ENCODE results near the gene TCTN1. TPM values are rescaled to one million over a fixed set of nuclear protein-coding genes. Genes with fewer than 3 reads are reported as not detected.

TCTN1 gene
- total and polyA plus RNA-seq, 2 of the 13 experiments (the other 11 are each of a cell fraction or from before 2014, with no cell fraction given): 13.6 to 16.0 TPM

DNA sequence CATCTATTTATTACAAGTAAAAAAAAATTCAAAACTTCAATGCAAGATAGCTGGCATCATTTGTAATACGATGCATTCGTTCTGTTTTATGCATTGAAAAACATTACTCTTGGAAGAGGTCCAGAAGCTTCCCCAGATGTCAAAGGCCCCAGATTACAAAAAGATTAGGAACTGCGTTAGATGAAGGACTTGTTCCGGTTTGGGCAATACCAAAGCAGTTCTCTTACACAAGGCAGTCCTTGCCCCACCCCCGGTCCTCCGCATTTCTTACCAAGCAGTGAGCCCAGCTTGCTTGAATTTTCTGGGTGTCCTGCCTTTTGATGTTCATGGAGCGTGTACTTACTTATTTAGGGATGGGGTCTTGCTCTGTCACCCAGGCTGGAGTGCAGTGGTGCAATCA lies 79.8 kb downstream of the TCTN1 start (continued):
- TF ChIP-seq SP1 (IDR thresholded peaks at IDR 0.05): no peak
- no peak for TF ChIP-seq SP1 (CRISPR knock-in tag; IDR thresholded peaks at IDR 0.05)
- TF ChIP-seq TBX2 (CRISPR knock-in tag; IDR thresholded peaks at IDR 0.05; ENCODE audit: borderline replicate concordance): no peak
- TF ChIP-seq GZF1 (CRISPR knock-in tag; IDR thresholded peaks at IDR 0.05): no peak
- TF ChIP-seq POLR2AphosphoS2 (IDR thresholded peaks at IDR 0.05; ENCODE audit: low read depth, low read length): no peak
- TF ChIP-seq AKAP8 (CRISPR knock-in tag; IDR thresholded peaks at IDR 0.05): no peak
- TF ChIP-seq RARG (CRISPR knock-in tag; IDR thresholded peaks at IDR 0.05; ENCODE audit: low read depth): no peak
- TF ChIP-seq ZBTB8A (CRISPR knock-in tag; IDR thresholded peaks at IDR 0.05; ENCODE audit: borderline replicate concordance, low read depth): no peak
- TF ChIP-seq NFRKB (IDR thresholded peaks at IDR 0.05): no peak
- no peak for TF ChIP-seq ATF7-NPFF (CRISPR knock-in tag; IDR thresholded peaks at IDR 0.05; ENCODE audit: low read depth)
- no peak for TF ChIP-seq ELF4 (CRISPR knock-in tag; IDR thresholded peaks at IDR 0.05; ENCODE audit: borderline replicate concordance)
- TF ChIP-seq, protein P1, sequence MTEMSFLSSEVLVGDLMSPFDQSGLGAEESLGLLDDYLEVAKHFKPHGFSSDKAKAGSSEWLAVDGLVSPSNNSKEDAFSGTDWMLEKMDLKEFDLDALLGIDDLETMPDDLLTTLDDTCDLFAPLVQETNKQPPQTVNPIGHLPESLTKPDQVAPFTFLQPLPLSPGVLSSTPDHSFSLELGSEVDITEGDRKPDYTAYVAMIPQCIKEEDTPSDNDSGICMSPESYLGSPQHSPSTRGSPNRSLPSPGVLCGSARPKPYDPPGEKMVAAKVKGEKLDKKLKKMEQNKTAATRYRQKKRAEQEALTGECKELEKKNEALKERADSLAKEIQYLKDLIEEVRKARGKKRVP (CRISPR knock-in tag; IDR thresholded peaks at IDR 0.05): no peak
- TF ChIP-seq, protein P2, sequence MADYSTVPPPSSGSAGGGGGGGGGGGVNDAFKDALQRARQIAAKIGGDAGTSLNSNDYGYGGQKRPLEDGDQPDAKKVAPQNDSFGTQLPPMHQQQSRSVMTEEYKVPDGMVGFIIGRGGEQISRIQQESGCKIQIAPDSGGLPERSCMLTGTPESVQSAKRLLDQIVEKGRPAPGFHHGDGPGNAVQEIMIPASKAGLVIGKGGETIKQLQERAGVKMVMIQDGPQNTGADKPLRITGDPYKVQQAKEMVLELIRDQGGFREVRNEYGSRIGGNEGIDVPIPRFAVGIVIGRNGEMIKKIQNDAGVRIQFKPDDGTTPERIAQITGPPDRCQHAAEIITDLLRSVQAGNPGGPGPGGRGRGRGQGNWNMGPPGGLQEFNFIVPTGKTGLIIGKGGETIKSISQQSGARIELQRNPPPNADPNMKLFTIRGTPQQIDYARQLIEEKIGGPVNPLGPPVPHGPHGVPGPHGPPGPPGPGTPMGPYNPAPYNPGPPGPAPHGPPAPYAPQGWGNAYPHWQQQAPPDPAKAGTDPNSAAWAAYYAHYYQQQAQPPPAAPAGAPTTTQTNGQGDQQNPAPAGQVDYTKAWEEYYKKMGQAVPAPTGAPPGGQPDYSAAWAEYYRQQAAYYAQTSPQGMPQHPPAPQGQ (CRISPR knock-in tag; IDR thresholded peaks at IDR 0.05; ENCODE audit: borderline replicate concordance): no peak
- no peak for TF ChIP-seq RBM22 (optimal IDR thresholded peaks at IDR 0.05; ENCODE audit: low read length)
